GOT3 (cell line): ENCODE measurements around the gene DAAM1.

ENCODE experiments used
- DNase-seq: peaks from one replicate; lab custom pipeline; 2025; ENCODE audit warnings: mixed read lengths; lab: John Stamatoyannopoulos, UW

The DAAM1 gene

DNA sequence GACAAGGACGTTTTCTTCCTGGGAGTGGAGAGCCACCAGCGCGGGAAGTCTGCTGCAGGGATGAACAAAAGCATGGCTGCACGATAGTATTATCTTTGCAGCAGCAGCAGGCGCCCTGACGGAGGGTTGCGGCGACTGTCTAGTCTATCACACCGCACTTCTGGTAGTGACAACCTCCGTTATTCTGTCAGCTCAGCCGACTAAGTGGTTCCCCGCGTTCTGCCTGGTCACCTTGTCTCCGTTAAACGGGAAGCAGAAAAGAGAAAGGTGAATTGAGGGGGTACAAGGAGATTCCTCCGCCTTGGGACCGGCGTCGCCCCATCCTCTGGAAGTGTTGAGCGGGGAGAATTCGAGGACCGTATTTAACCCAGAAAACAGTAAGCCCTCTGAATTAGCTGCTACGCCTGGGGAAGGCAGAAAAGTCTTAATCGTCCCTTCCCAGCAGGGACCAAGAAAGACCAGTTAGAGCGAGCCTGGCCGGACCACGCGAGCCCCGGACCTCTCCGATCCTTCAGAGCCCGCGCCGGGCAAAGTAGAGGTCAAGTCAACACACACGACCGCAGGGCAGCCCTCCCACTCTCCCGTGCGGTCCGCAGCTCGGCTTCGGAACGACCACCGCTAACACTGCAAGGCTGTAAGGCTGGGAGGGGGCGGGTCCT, 536 bp upstream of the DAAM1 start:
- DNase-seq, result no peak

DNA sequence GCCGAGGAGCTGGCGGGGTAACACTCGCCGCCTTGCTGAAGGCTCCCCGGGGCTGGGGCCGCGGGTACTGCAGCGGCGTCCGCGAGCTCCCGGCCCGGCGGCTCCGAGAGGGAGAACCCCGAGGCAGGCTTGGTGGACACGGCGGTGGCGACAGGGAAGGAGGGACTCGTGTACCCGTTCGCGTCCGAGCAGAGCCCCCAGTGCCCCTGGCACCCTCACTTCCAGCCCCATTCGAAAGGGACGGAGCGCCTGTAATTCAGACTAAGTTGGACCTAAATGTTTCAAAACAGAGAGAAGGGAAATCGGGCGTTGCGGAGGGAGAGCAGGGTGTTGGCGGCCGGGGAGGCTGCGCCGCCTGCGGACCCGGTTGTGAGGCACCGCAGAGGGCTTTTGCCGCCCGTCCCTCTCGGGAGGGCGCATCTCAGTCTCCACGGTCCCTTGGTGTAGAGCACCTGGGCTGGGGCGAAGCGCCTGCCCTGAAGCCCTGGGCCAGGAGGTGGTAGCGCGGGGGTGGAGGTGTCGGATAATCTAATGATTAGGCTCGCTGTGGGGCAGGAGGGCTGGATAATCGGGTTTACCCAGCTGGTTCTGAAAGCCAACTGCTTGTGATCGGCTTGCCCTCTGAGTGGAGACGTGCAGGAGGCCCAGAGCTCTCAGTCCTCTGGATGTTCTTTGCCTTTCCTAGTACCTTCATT, 771 bp downstream of the DAAM1 start:
- DNase-seq, result no peak

DNA sequence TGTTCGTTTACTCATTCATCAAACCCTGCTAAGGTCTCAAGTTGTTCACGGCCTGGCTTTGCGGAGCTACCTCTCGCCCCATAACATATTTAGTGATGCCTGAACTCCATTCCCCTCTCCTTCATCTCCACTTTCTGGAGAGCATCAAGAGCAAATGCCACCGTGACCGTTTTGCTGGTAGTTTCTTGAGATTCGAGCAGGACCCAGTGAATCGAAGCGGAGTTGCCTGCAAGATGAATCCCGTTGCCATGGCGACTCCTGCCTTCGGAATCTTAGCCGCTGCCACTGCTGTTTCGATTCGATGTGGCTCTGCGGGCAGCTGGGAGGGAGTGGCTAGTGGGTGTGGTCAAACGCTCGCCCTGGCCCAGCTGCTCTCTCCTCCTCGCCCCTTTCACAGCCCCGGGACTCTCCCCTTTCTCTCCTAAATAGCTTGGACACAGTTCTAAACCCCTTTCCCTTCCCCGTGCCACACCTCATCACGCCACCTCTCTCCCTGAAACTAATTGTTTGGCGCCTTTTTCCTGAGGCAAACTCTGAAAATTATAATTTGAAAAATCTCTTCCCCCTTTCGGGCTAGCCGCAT, 1.4 kb downstream of the DAAM1 start:
- peak; percentile 16 for DNase-seq

GRCh38 chr14:59190372-59190771, 1.9 kb downstream of the DAAM1 start:
- DNase-seq, result no peak

GRCh38 chr14:59195912-59196311, 7.4 kb downstream of the DAAM1 start:
- no peak for DNase-seq

DNA sequence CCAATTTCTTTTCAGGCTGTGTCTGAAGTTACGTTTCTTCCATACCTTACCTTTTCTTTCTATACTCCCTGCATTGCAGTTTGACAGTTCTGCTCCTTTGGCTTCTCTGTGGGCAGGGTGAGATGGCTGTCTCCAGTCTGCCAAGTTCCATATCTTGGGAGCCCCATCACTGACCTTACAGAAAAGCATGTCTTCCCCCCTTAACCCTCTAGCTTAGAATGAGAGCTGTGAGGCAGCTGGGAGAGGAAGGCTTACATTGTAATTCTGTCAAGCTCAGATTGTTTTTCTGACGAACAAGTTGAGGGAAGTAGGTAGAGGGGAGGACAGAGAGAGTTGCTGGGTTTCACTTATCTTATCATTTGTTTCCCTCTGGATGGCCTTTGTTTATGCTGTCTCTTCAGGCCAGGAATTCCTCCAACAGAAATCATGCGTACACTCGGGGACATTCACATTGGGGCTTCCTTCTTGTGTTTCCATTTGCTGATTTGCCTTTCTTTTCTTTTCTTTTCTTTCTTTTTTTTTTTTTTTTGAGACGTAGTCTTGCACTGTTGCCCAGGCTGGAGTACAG, 9.3 kb downstream of the DAAM1 start:
- DNase-seq, result no peak

GRCh38 chr14:59199205-59199604, 10.7 kb downstream of the DAAM1 start:
- no peak for DNase-seq

DNA sequence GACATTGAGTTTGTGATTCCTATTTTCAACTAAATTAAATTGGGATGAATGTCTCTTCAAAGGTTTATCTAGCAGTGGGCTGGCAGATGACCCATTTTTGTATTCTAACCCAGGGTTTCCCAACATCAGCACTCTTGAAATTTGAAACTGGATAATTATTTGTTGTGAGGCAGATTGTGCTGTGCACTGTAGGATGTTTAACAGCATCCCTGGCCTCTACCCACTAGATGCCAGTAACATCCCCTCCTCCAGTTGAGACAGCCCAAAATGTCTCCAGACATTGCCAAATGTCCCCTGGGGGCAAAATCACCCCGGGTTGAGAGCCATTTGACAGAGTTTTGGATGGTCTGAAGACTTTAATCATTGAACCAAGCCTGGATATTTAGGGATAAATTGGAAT, 11.1 kb downstream of the DAAM1 start:
- no peak for DNase-seq

- DNase-seq, result no peak
Measured at GRCh38 chr14:59200195-59200594, 11.7 kb downstream of the DAAM1 start.

GRCh38 chr14:59202031-59202430, 13.6 kb downstream of the DAAM1 start:
- no peak for DNase-seq

- DNase-seq, result no peak
Measured at GRCh38 chr14:59204305-59204704, 15.8 kb downstream of the DAAM1 start.

- DNase-seq, result no peak
Measured at GRCh38 chr14:59206892-59207291, 18.4 kb downstream of the DAAM1 start.

GRCh38 chr14:59207506-59207933, 19.1 kb downstream of the DAAM1 start:
- no peak for DNase-seq

GRCh38 chr14:59208224-59208814, 19.9 kb downstream of the DAAM1 start:
- no peak for DNase-seq

GRCh38 chr14:59208954-59209353, 20.5 kb downstream of the DAAM1 start:
- DNase-seq, result no peak

DNA sequence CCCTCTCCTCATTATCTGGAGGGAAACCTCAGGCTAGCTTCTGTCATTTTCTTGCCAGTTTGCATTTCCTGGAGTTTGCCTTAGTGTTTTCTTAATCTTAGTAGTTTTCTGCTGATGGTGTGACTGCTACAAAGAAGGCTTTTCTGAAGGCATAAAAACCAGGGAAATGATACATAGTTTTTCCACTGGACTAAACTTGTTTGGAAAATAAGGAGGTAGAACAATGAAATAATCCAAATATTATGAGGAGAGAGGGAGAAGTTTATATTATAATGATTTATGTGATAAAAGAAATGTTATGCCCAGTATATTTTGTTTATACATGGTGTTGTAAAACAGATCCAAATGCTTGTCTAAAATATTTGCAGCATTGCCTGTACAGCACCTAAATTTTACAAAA, 22.2 kb downstream of the DAAM1 start:
- no peak for DNase-seq

GRCh38 chr14:59213368-59214315, 25.2 kb downstream of the DAAM1 start:
- no peak for DNase-seq

DNA sequence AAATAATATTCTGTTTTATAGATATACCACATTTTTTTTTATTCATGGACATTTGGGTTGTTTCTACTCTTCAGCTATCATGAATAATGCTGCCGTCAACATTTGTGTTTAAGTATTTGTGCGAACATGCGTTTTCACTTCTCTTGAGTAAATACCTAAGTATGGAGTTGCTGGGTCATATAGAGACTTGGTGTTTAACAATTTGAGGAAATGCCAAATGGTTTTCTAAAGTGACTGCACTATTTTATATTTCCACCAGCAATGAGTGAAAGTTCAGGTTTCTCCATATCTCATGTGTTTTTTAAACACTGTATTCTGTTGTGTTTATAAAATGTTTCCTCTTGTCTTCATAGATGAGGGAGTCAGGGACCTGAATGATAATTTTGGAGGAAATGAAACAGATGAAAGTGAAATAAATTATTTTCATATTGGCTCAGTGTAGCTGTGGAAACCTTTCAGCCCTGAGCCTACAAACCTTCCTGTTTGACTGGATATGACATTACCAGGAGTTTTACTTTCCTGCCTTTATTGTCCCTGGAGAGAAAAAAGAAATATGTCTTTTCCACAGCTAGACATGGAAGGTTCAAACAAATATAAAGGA, 26.3 kb downstream of the DAAM1 start:
- DNase-seq, result no peak

GRCh38 chr14:59215322-59215721, 26.9 kb downstream of the DAAM1 start:
- DNase-seq, result no peak

DNA sequence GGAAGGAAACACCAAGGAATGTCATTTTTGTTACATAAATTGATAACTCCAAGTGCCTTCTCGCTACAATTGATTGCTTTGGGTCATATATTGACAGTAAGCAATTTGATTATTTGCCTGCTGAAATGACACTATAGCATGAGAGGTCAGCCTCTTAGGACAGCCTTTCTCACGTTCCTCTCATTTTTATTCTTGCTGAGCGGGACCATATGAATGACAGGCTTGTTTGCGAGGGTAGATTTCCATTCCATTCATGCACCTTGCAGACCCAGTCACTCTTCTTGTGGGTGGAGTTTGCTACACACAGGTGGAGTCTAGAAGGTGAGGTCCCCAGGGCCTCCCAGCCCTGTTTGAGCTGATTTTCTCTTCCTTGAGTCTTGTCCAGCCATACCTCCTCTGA, 27.3 kb downstream of the DAAM1 start:
- DNase-seq, result no peak

DNA sequence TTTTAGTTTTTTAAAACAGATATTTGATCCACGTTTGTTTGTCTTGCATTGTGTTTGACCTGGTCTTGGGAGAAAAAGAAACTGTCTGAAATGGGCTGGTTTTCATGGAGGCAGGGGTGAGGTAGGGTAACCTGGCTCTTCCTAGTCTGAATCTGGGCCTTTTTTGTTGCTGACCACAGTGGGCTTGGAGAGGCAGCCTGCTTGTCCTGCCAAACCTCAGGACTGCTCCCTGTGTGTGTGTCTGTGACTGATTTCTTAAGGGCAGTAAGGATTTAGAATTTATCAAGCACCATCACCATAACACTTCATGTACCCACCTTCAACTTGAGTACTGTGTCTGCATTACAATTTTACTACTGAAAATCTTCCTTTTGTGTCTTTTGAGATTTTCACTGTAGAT, 28.5 kb downstream of the DAAM1 start:
- no peak for DNase-seq
